PC-3 (cell line): ENCODE measurements around the gene ACYP2.

Source experiments
- CTCF ChIP-seq: fragments of 300-600 bp; sonication (generic); conservative IDR thresholded peaks from 2 replicates; pipeline ENCODE4 v1.5.1; 2017; ENCODE audit warnings: antibody characterized with exemption, low read depth, mild to moderate bottlenecking, low read length
- EZH2 ChIP-seq: fragments of 300-600 bp; sonication (generic); IDR thresholded peaks from one replicate; pipeline ENCODE4 v1.6.1; 2017; ENCODE audit warnings: antibody characterized with exemption, mild to moderate bottlenecking, low read length; ENCODE audit not compliant: unreplicated experiment

- no peak for TF ChIP-seq CTCF
- TF ChIP-seq EZH2: no peak
Measured at GRCh38 chr2:54267577-54267976, 152.2 kb downstream of the ACYP2 start.
